A172 (cell line): ENCODE results near the gene MYRF. TPM values are rescaled to one million over a fixed set of nuclear protein-coding genes. Genes with fewer than 3 reads are reported as not detected.
A peak's percentile ranks its signal among the peaks of the same experiment; 100 is the strongest.

Experiments
- DNase-seq: peaks from one replicate; pipeline ENCODE4 v3.0.0-alpha.2; 2015; ENCODE audit warnings: low spot score
- total RNA-seq: library from RNA; depleted of rRNA; stranded (reverse); fragments of >200 nt; shearing (Covaris generic); gene quantifications from 2 replicates; pipeline ENCODE4 v1.2.3, GENCODE V29; 2014

Gene MYRF
- total RNA-seq, 1 experiment from 2014 or later, result 0.98 TPM

DNA sequence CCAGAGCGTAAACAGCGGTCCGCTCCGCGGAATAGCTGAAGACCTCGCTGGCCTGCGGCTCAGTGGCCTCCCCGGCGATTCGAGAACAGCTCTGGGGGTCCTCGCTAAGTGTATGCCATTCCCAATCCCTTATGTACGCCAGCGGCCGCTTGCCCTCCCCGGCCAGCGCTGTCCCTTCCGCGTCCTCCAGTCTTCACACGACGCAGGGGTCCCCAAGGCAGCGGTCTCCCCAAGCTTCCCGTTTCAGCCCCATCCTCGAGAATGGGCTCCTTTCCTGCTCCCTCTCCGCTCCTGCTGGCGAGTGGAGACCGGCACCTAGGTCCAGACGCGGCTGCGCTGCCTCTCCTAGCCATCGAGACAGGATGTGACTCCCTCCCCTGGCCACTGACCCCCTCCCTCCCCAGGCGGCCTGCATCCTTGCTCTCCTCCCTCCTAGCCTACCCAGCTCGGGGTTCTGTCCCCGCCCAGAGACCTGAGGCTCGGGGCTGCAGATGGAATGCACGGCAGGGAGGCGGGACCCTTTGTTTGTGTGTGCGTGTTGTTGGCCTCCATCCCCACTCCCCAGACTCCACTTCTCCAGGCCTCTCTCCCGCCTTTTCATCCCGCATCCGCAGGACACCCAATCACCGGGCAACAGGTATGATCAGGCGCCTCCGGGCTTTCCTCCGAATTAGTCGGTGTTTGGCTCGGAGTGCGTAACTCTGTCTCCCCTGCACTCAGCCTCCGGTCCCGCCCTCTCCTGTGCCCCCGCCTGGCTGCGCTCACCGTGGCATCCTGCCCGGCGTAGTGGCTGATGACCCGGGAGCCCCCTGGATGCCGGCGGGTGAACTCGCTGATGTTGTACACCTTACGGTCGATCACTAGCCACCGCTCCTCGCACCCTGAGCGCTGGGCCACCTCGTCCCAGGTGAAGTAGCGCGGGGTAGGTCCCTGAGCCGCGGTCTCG lies 63.6 kb downstream of the MYRF start:
- peak; percentile 78 for DNase-seq

DNA sequence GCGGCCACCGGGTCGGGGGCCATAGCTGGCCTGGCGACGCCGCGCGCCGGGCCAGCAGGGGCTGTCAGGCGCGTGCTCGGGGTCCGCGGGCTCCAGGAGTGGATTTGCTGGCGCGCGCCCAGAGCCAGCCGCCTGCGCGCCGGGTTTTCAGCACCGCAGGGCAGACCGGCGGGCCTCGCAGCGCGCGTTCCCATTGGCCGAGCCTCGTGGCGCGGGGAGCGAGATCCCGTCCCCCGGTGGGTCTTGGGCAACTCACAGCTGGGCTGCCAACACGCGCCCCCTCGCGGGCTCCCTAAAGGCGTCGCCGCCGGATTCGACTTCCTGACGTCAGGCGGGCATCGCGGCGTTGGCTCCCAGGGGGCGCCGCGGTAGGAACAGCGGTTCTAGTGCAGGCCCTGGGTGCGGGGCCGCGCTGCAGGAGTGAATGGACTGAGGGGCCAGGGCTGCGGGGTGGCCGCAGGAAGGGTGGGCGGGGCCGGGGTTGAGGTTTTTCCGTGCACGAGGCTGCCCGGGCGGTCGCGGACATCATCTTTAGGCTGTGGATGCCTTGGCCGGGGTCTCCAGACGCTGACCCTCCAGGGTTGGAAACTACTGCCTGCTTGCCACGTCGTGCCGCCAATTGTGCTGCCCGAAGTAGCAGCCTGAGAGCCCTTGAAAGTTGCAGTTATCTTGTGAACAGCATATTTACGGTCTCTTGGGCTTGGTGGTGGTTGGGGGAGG lies 64.5 kb downstream of the MYRF start, which contains the start of gene FADS1:
FADS1 (minus strand) TSS at position 268 of the 720 bp plus-strand sequence; CDS start at position 194, 74 bp downstream.
- peak; percentile 88 for DNase-seq

DNA sequence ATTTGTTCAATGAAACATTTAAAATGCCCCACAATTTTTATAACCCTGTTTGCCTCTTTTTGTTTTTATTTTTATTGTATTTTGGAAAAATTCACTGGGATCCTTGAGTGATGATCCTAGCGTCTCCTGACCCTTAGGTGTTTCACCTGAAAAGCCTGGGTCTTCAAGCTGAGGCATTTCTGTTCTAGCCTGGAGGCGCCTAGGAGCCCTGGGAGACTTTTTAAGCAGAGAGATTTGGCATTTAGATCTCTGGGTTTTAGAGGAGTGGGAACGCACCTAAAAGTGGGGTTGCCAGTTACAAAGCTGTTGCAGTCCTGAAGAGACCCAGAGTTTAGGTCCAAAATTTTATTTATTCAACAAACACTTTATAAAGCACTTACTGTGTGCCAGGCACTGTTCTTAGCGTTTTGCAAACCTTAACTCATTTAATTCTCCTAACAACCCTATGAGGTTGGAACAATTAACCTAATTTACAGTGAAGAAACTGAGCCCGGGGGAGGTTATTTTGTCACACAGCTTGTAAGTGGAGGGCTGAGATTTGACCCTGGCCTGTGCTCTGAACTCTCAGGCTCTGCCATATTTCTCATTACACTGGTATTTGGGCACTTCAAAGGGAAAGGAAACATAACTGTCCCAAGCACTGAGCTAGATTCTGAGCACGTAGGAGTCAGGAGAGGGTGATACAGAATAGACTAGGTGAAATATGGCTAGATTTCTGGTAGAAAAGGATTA lies 65.2 kb downstream of the MYRF start:
- DNase-seq, result no peak

DNA sequence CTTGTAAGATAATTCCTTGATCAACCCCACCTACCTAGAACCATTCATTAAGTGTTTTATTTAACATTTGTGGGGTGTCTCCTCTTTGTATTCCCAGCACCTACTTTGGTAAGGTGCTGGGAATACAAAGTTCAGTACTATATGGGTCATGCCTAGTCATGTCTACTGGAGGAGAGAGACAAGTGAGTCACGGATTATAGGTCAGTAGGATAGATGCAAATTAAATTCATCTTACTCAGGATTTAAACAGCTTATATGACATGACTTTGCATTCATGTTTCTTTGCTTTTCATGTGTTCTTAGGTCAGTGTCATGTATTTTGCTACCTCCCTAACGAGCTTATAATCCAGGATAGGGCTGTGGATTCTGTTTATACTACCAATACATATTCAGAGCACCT lies 67.7 kb downstream of the MYRF start:
- peak; percentile 26 for DNase-seq

DNA sequence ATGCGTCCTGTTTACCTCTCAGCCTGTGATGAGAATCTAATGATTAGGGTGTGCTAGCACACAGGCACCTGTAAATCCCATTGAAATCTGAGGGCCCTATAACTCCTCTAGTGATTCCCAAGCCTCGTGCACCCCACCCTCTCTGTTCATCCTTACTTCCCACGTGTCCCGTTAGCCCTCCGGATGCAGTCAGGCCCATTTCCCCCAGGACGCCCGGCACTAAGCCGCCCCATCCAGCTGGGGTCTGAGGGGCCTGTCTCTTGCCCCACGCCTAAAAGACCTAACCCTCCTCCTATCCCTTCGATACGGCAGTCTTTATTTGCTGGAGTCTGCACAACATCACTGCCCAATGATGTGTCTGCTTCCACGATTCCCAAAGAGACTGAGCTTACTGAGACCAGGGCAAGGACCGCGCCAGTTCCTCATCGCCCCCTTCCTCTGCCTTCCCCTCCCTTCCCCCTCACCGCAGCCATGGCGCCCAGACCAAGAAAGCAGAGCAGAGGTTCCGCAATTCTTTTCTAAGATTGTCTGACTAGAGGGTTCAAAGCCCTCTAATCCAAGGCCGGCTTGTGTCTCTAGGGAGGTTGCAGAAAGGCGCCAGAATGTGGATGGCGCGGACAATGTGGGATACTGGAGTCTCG lies 74.6 kb downstream of the MYRF start:
- no peak for DNase-seq

DNA sequence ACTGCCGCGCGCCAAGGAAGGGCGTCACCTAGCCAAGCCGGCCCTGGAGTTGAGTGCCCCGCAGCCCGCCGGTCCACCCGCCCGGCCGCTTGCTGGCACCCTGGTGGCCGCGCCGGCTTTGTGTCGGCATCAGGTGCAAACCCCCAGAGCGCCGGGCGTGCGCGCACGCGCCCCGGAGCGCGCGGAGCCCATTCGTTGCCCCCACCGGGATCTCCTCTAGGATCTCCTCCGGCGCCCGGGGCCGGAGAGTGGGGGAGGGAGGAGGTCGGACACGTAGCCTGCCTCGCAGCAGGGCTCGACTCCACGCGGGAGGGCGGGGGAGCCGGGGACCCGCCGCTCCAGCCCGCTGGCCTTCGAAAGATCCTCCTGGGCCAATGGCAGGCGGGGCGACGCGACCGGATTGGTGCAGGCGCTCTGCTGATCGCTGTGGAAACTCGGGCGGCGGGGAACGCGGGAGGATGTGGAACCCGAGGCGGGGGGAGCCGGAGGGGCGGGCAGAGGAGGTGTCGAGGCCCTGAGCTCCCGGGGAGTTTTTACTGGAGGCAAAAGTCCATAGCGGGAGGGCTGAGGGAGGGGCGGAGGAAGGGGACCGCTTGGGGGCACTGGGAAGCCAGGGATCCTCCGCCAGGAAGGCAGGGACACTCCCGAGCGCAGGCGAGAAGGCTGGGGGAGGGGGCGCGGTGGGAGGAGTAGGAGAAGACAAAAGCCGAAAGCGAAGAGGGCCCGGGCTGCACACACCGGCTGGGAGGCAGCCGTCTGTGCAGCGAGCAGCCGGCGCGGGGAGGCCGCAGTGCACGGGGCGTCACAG lies 75.3 kb downstream of the MYRF start, which contains the start of gene FADS2:
FADS2 (plus strand) TSS at position 730 of the 808 bp plus-strand sequence. CDS start 91 bp downstream, outside the sequence.
- peak; percentile 91 for DNase-seq

DNA sequence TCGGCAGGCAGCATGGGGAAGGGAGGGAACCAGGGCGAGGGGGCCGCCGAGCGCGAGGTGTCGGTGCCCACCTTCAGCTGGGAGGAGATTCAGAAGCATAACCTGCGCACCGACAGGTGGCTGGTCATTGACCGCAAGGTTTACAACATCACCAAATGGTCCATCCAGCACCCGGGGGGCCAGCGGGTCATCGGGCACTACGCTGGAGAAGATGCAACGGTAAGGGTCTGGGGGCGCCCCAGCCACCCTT lies 75.9 kb downstream of the MYRF start:
- DNase-seq, result no peak

DNA sequence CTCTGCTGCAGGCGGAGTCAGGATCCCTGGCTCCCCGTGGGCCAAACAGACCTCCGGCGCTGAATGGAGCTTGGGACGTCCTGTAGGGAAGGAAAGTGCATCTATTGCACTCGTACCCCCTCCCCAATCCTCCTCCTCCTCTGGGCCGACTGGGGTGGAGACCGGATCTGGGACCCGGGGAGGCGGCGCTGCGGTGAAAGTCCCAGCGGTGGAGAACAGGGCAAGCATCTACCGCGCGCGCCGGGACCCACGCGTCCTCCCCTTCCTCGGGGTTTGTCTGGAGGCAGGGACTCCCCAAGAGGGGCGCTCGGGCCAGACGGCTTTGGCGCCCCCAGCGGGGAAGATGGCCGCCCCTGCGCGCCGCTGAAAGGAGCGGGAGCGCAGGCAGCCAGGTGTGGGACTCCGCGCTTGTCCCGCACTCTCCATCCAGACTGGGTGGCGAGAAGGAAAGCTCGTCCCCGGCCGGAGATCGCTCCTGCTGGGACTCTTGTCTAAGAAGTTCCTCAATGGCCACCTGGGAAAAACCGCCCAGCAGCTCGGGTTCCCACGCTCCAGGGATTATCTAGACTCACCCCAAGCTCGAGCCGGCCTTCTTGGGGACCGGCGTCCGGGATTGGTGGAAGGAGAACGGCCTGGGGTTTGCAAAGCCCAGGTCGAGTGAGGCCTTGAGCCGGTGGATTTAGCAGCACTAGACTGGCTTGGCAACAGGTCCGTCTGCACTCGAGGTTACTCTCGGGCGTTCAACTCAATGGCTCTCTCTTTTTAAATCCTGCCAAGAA lies 76.4 kb downstream of the MYRF start:
- DNase-seq, result no peak

DNA sequence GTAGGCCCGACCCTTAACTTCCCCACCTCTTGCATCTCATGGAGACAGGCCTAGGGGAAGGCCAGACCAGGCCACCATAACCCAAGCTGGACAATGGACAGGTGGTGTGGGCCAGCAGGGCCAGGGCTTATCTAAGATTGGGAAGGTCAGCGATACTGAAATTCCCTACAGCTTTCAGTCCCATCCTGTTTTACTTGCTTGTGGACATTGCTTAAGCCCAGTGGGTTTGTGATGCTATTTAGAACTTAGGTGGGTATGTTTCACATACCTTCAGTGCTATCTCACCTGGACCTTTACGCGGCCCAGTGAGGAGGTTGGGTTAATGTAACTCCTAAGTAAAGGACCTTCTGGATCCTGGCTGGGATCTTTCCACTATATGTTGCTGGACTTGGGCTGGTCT lies 77.4 kb downstream of the MYRF start:
- DNase-seq, result no peak

DNA sequence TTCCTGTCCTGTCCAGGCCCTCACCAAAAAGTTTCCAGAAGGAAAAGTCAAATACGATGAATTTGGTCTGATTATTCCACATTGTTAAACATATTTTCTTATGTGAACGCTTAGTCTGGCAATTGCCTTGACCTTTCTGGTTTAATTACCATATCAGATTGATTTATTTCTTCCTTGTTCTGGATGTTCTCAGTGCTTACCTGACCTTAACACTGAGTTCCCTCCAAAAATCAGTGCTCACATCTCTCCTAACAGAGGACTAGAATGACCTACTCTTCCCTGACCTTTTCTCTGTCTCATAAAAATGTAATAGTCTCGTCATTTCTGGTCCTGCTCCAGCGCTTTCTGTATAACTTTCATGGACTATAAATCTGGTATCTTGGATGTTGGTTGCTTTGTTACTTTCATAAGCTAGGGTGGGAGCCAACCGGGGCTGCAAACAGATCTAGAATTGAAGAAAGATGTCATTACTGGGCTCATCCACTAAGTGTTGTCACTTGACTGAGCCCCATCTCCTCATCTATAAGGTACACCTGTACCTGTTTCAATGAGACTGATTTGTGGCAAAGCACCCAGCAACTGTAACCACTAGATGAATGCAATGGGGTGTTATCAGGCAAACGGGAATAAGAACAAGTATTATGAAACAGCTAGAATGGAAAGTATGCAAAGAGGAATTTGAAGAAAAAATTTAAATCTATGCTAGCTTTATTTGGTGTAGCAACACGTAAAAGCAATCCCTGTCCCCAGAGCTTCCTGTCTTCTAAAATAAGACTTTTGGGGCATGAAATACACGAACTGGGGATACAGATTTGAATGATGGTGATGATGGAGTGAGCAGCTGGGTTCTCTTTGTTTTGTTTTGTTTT lies 78.0 kb downstream of the MYRF start:
- DNase-seq, result no peak

DNA sequence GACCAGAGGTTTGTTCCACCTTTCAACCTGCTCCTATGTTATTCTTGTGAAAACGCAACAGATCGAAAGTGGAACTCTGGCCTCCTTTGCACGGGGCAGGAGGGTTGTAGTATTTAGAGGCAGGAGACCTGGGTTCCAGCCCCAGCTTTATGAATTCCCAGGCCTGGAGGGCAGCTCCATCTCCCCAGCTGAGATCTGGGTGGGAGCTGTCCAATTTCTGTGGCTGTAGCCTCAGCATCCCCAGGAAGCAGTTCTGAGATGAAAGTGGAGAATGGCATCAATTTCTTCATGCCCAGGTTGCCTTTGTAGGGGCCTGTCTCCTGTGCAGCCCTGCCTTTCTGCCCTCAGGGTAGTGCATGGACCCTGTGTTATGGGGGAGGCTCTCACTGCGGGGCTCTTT lies 79.8 kb downstream of the MYRF start:
- no peak for DNase-seq

DNA sequence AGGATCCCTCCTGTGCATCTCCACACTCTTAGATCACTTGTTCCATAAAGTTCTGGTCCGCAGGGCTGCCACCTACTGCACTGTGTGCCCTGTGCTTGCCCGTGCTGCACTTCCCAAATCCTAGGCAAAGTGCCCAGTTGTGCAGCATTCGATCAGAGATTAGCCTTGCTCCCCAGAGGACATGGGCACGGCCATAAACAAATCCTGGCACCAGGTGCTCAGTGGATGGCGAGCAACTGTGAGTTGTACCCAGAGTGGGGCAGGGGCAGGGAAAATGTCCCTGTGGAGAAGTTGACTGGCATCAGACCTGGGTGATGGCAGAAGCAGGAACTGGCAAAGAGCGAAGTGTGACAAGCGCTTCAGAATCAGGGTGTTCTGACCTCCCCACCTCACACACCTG lies 80.3 kb downstream of the MYRF start:
- DNase-seq, result no peak

DNA sequence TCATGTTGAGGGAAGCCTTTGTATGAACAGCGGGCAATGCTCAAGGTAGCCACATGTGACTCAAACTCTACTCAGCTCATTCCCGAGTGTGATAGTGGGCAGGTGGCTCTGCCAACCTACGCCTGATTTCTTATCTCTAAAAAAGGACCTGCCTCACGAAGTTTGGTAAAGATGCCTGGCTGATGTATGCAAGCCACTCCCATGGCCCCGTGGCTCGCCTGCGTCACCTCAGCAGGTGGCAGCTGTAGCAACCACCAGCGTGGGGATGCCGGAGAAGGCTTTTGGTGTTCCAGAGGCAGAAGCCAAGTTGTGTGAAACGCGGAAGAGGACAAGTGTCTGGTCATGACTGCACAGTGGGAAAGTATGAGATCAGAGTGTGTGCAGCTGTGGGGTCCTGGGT lies 81.0 kb downstream of the MYRF start:
- no peak for DNase-seq

DNA sequence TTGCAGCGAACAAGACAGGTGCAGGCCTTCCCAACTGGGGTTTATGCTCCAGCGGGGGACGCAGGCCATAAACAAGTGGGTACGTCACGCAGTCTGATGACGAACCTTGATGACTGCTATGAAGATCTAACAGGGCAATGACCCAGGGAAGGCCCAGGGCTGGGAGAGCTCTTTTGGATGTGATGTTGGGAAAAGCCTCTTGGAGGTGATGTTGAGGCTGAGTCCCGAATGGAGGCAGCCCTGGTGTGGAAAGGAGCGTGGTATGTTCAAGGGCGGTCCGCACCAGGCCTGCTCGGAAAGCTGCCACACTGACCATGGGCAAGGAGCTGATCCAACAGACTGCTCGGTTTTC lies 81.5 kb downstream of the MYRF start:
- DNase-seq, result no peak

DNA sequence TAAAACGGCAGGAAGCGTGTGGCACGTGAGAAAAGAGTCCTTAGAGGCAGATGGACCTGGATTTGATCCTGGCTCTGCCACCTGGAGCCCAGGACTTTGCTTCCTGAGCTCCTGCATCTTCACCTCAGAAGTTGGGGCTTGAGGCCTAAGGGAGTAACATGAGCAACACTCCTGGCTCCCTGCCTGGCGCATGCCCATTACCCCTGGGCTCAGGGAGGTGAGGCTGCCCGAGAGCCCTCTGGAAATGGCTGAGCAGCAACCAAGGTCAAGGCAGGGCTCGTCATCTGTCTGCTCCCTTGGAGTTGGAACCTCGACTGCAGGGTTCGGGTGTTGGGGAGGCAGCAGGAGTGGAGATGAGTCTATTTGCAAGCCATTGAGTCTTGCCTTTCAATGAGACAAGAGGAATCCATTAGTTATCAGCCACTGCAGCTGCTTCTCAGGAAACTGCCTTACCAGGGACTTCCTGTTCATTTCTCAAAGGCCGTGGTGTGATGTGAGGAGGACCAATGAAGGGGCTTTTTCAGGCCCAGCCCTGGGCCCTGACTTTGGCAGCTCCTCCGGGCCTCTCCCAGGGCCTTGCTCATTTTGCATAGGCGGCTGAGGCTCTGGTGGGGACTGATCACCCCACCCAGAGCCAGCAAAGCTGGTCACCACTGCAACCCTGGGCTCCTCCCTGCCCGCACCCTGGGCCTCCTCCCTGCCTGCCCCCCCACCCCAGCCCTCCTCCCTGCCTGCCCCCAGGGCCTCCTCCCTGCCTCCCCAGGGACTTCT lies 82.0 kb downstream of the MYRF start:
- peak; percentile 68 for DNase-seq

DNA sequence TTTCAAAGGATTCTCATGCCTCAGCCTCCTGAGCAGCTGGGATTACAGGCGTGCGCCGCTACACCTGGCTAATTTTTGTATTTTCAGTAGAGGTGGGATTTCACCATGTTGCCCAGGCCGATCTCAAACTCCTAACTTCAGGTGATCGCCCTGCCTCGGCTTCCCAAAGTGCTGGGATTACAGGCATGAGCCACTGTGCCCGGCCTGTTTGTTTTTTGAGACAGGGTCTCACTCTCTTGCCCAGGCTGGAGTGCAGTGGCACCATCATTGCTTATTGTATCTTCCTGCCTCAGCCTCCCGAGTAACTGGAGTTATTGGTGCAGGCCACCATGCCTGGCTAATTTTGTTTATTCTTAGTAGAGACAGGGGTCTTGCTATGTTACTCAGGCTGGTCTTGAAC lies 83.8 kb downstream of the MYRF start:
- DNase-seq, result no peak

DNA sequence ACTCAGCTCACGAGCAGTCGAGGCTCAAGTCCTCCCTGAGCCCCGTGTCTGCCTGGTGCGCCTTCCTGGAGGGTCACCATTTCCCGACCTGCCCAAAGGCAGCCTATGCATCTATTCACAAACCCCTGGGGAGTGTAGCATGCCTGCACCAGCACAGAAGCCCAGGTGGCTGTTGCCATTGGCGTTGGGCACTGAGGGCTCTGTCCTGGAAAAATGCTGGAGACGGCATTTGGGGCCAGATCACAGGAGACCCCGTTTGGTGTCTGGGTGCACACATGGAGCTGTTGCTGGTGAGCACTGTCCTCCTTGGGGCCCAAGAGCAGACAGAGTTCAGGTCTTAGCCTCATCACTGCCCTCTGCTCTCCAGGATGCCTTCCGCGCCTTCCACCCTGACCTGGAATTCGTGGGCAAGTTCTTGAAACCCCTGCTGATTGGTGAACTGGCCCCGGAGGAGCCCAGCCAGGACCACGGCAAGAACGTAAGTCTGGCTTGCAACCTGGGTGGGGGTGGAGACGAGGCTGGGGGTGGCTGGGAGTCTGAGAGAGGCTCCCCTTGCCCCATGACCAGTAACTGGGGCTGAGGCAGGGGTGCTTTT lies 85.1 kb downstream of the MYRF start:
- DNase-seq, result no peak
